Measurements from ENCODE around the gene VARS2. TPM values are rescaled to one million over a fixed set of nuclear protein-coding genes. Genes with fewer than 3 reads are reported as not detected.
"Not testable (repeated sequence)": the region's sequence is repeated elsewhere in the genome, so short reads cannot be mapped to it uniquely, and the experiment has no call there.

VARS2 gene
- total RNA-seq, 1 donor from 2014 or later: 47.0 TPM

DNA sequence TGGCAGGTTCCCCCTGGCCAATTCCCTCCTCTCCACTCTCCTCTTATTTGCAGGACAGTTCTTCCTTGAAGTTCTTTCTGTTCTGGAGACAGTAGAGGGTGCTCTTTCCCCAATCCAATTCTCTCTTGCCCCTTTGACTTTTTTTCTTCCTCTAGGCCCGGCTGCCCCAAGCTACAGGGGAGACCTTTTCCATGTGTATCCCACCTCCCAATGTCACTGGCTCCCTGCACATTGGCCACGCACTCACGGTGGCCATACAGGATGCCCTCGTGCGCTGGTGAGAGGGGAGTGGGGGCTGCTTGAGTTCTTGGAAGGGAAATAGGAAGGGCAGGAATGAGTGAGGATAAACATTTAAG is 1.5 kb downstream of the VARS2 start:
- peaks cover 10% of the 10 kb centered on the region for H3K27me3 Mint-ChIP-seq (ENCODE audit: unreplicated experiment)
- TF ChIP-seq, protein P1, sequence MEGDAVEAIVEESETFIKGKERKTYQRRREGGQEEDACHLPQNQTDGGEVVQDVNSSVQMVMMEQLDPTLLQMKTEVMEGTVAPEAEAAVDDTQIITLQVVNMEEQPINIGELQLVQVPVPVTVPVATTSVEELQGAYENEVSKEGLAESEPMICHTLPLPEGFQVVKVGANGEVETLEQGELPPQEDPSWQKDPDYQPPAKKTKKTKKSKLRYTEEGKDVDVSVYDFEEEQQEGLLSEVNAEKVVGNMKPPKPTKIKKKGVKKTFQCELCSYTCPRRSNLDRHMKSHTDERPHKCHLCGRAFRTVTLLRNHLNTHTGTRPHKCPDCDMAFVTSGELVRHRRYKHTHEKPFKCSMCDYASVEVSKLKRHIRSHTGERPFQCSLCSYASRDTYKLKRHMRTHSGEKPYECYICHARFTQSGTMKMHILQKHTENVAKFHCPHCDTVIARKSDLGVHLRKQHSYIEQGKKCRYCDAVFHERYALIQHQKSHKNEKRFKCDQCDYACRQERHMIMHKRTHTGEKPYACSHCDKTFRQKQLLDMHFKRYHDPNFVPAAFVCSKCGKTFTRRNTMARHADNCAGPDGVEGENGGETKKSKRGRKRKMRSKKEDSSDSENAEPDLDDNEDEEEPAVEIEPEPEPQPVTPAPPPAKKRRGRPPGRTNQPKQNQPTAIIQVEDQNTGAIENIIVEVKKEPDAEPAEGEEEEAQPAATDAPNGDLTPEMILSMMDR (IDR thresholded peaks at IDR 0.05; ENCODE audit: partially characterized antibody, unreplicated experiment): peak; percentile 0
- H3K36me3 Mint-ChIP-seq (ENCODE audit: unreplicated experiment): peaks cover 8% of the 10 kb centered on the region
- H3K9me3 Mint-ChIP-seq (ENCODE audit: unreplicated experiment): peaks cover 3% of the 10 kb centered on the region
- DNase-seq: no peak
- H3K27ac Mint-ChIP-seq (ENCODE audit: unreplicated experiment): peak overlapping the region; percentile 5
- peak overlapping the region; percentile 51 for H3K4me3 Mint-ChIP-seq (ENCODE audit: unreplicated experiment)
- peaks cover 12% of the 10 kb centered on the region for H3K4me1 Mint-ChIP-seq (ENCODE audit: low read depth, unreplicated experiment)

DNA sequence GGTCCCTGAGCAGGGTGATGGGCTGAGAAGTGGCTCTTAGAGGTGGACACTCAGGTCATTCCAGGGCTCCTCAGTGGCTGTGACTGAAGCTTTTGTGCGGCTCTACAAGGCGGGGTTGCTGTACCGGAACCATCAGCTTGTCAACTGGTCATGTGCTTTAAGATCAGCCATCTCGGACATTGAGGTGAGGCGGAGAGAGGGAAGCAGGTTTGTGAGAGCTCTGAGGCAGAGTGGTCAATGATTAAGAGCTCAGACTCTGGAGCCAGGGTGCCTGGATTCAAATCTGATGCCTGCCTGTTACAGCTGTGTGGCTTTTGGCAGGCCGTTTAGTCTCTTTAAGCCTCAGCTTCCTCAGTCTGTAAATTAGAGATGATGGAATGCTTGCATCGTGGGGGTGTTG is 3.0 kb downstream of the VARS2 start:
- Mint-ChIP-seq H3K9me3 (ENCODE audit: unreplicated experiment) (peaks cover 1% of the 10 kb centered on the region), H3K36me3 (ENCODE audit: unreplicated experiment) (peaks cover 8% of the 10 kb centered on the region), H3K27me3 (ENCODE audit: unreplicated experiment) (peaks cover 11% of the 10 kb centered on the region), H3K4me3 (ENCODE audit: unreplicated experiment) (no peak overlapping the region), H3K4me1 (ENCODE audit: low read depth, unreplicated experiment) (peaks cover 12% of the 10 kb centered on the region), H3K27ac (ENCODE audit: unreplicated experiment) (peak overlapping the region; percentile 16)
- DNase-seq: no peak
- TF ChIP-seq, protein P1 (IDR thresholded peaks at IDR 0.05; ENCODE audit: partially characterized antibody, unreplicated experiment): no peak

DNA sequence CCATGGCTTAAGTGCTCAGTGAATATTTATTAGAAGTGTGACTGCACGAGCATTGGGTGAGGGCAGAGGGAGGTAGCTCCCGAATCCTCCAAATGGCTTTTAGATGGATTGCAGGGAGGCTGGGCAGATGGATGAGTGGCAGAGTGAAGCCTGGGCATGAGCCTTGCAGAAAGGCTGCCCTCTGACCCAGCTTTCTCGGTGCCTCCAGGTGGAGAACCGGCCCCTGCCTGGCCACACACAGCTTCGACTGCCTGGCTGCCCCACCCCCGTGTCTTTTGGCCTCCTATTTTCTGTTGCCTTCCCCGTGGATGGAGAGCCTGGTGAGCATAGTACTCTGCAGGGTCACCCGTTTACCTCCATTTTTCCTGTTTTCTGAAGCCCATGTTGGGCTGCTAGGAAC is 3.4 kb downstream of the VARS2 start:
- no peak for DNase-seq
- Mint-ChIP-seq H3K4me1 (ENCODE audit: low read depth, unreplicated experiment) (peaks cover 12% of the 10 kb centered on the region), H3K4me3 (ENCODE audit: unreplicated experiment) (no peak overlapping the region), H3K9me3 (ENCODE audit: unreplicated experiment) (peaks cover 1% of the 10 kb centered on the region), H3K36me3 (ENCODE audit: unreplicated experiment) (peaks cover 3% of the 10 kb centered on the region), H3K27ac (ENCODE audit: unreplicated experiment) (no peak overlapping the region), H3K27me3 (ENCODE audit: unreplicated experiment) (peaks cover 11% of the 10 kb centered on the region)
- TF ChIP-seq, protein P1 (IDR thresholded peaks at IDR 0.05; ENCODE audit: partially characterized antibody, unreplicated experiment): no peak

DNA sequence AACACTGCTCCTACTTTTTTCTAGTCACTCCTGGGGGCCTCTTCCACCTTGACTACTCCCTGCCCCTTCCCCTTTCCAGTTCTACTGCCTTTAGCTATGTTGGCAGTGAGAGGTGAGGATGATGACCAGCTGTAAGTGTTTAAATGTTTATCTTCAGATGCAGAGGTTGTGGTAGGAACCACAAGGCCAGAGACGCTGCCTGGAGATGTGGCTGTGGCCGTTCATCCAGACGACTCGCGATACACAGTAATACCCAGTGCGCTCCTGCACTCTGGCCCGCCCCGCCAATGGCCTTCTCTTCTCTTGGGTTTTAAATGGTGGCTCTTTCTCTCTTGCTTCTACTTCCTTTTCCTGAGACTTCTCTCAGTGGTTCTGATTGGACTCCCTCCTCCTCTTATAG is 4.6 kb downstream of the VARS2 start:
- Mint-ChIP-seq H3K27ac (ENCODE audit: unreplicated experiment) (no peak overlapping the region), H3K36me3 (ENCODE audit: unreplicated experiment) (no peaks in the 10 kb centered on the region), H3K27me3 (ENCODE audit: unreplicated experiment) (peaks cover 11% of the 10 kb centered on the region), H3K9me3 (ENCODE audit: unreplicated experiment) (peaks cover 1% of the 10 kb centered on the region), H3K4me1 (ENCODE audit: low read depth, unreplicated experiment) (peaks cover 12% of the 10 kb centered on the region), H3K4me3 (ENCODE audit: unreplicated experiment) (no peak overlapping the region)
- no peak for DNase-seq
- TF ChIP-seq, protein P1 (IDR thresholded peaks at IDR 0.05; ENCODE audit: partially characterized antibody, unreplicated experiment): no peak

DNA sequence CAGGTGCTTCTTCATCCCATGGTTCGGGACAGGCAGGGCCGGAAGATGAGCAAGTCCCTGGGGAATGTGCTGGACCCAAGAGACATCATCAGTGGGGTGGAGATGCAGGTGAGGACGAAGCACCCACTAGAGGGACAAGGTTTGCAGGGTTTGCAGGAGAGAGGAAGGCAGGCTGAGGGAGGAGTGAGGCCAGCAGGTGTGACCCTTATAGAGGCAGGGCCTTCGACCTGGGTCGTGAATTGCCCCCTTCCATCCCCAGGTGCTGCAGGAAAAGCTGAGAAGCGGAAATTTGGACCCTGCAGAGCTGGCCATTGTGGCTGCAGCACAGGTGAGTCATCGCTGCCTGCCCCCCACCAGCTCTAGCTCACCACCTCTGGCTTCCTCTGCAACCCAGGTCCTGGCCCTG is 8.4 kb downstream of the VARS2 start:
- no peak overlapping the region for H3K4me3 Mint-ChIP-seq (ENCODE audit: unreplicated experiment)
- H3K9me3 Mint-ChIP-seq (ENCODE audit: unreplicated experiment): no peaks in the 10 kb centered on the region
- DNase-seq: no peak
- peaks cover 9% of the 10 kb centered on the region for H3K27me3 Mint-ChIP-seq (ENCODE audit: unreplicated experiment)
- TF ChIP-seq, protein P1 (IDR thresholded peaks at IDR 0.05; ENCODE audit: partially characterized antibody, unreplicated experiment): no peak
- H3K27ac Mint-ChIP-seq (ENCODE audit: unreplicated experiment): no peak overlapping the region
- H3K36me3 Mint-ChIP-seq (ENCODE audit: unreplicated experiment): peaks cover 4% of the 10 kb centered on the region
- peaks cover 2% of the 10 kb centered on the region for H3K4me1 Mint-ChIP-seq (ENCODE audit: low read depth, unreplicated experiment)

DNA sequence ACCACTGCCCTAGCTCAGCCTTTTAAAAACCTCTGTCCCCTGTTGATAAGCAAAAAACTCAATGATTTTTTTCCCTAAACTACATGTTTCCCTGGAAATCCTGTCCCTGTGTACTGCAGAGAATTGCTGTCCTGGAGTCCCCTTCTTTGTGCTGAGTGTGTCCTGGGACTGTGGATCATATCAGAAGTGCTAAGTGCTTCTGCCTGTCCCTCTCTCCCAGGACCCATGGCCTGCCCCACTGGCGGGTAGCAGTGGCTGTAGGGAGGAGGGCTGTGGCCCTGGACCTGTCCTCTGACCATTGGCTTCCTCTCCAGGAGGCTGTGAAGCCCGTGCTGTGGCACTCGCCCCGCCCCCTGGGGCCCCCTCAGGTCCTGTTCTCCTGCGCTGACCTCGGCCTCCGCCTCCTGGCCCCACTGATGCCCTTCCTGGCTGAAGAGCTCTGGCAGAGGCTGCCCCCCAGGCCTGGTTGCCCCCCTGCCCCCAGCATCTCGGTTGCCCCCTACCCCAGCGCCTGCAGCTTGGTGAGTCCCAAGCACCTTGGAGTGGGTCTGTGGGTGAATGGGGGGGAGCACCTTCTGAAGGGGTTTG is 10.1 kb downstream of the VARS2 start:
- DNase-seq; H3K4me1 Mint-ChIP-seq (ENCODE audit: low read depth, unreplicated experiment): not testable (repeated sequence)
- H3K36me3 Mint-ChIP-seq (ENCODE audit: unreplicated experiment): peaks cover 10% of the 10 kb centered on the region

More for the DNA sequence above, 10.1 kb downstream of the VARS2 start:
- H3K27ac Mint-ChIP-seq (ENCODE audit: unreplicated experiment); H3K4me3 Mint-ChIP-seq (ENCODE audit: unreplicated experiment); H3K27me3 Mint-ChIP-seq (ENCODE audit: unreplicated experiment); H3K9me3 Mint-ChIP-seq (ENCODE audit: unreplicated experiment): not testable (repeated sequence)
